ENCODE data around the gene CREB5. TPM values are rescaled to one million over a fixed set of nuclear protein-coding genes. Genes with fewer than 3 reads are reported as not detected.

CREB5 gene
- total and polyA plus RNA-seq, 4 experiments from 2014 or later: not detected

DNA sequence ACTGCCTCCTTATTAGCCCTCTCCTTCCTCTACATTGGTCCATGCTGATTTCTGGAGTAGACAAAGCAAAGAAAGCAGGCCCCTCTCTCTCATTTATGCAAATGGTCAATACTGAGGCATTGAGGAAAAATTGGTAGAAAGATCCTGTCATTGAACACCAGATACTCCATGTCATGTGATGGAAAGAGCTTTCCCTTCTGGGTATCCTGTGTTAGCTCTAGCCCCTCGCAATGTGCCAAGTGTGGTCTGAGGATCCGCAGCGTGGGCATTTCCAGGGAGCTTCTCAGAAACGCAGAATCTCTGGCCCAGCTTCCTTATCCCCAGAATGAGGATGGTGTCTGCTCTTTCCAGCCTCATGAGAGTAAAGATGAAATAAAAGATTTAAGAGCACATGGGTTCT, 159.1 kb downstream of the CREB5 start:
- Mint-ChIP-seq H3K9me3 (peaks cover 0 to 4% (median 0%) of the 10 kb centered on the region in 8 donors), H3K4me3 (no peak overlapping the region), H3K4me1 (no peaks in the 10 kb centered on the region), H3K36me3 (no peaks in the 10 kb centered on the region), H3K27me3 (peaks cover 0 to 3% of the 10 kb centered on the region in 2 donors), H3K27ac (no peak overlapping the region)
- ChIA-PET CTCF (ENCODE audit: partially characterized antibody) (no interaction called here), POLR2A (ENCODE audit: partially characterized antibody) (no interaction called here)
- Histone ChIP-seq H3K27ac (ENCODE audit: low read depth, low read length) (no peak overlapping the region), H3K4me3 (ENCODE audit: low read length in 2 of 2) (no peak overlapping the region), H3K4me1 (ENCODE audit: insufficient read depth, low read length) (no peaks in the 10 kb centered on the region), H3K9me3 (ENCODE audit: control insufficient read depth in 1 of 2, low read length in 2 of 2) (no peaks in the 10 kb centered on the region), H3K27me3 (ENCODE audit: insufficient read depth, low read length) (no peaks in the 10 kb centered on the region), H3K36me3 (ENCODE audit: insufficient read depth, low read length) (no peaks in the 10 kb centered on the region)
- DNase-seq: no peak
- intact Hi-C loops (cut with micrococcal nuclease): no loop called here

DNA sequence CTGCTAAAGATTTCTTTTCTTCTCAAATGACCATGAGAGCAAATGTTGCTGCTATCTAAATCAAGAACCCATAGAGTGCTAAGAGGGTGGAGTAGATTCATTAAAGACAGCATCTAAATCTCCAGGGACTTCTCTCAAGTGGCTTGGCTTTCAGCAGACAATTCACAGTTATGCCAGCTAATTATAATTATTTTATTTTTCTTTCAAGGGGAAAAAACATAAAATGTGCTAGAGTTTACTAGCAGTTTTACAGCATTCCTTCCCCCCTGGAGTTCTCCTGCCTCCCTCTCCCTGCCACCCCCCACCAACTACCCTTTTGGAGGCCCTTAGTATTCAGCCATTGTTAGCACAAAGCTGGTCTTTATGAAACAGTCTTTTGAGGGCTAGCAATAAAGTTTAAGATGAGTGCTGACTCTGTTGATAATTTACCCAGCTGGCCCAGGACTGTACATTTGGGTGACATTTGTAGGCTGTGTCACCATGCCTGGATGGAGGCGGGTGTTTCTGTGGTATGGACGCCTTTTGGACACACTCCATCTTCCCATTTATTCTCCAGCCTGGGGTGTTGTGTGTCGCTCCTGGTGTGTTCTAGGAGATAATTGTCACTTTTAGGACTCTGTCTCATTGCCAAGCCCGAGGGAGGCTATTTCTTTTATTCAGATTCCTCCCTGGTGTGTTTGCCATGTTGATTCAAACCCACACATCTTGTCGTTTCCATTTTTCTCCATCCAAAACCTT, 160.2 kb downstream of the CREB5 start:
- Histone ChIP-seq H3K9me3 (ENCODE audit: control insufficient read depth in 1 of 2, low read length in 2 of 2) (no peaks in the 10 kb centered on the region), H3K4me1 (ENCODE audit: insufficient read depth, low read length) (no peaks in the 10 kb centered on the region), H3K27ac (ENCODE audit: low read depth, low read length) (no peak overlapping the region), H3K36me3 (ENCODE audit: insufficient read depth, low read length) (no peaks in the 10 kb centered on the region), H3K27me3 (ENCODE audit: insufficient read depth, low read length) (no peaks in the 10 kb centered on the region), H3K4me3 (ENCODE audit: low read length in 2 of 2) (no peak overlapping the region)
- H3K4me1 Mint-ChIP-seq: no peaks in the 10 kb centered on the region
- peaks cover 0 to 3% of the 10 kb centered on the region in 2 donors for H3K27me3 Mint-ChIP-seq
- intact Hi-C loops (cut with micrococcal nuclease): no loop called here
- ChIA-PET CTCF (ENCODE audit: partially characterized antibody) (no interaction called here), POLR2A (ENCODE audit: partially characterized antibody) (no interaction called here)
- no peak for DNase-seq
- no peak overlapping the region for H3K4me3 Mint-ChIP-seq
- H3K36me3 Mint-ChIP-seq: no peaks in the 10 kb centered on the region
- H3K9me3 Mint-ChIP-seq: peaks cover 0 to 4% (median 0%) of the 10 kb centered on the region in 8 donors
- H3K27ac Mint-ChIP-seq: no peak overlapping the region

DNA sequence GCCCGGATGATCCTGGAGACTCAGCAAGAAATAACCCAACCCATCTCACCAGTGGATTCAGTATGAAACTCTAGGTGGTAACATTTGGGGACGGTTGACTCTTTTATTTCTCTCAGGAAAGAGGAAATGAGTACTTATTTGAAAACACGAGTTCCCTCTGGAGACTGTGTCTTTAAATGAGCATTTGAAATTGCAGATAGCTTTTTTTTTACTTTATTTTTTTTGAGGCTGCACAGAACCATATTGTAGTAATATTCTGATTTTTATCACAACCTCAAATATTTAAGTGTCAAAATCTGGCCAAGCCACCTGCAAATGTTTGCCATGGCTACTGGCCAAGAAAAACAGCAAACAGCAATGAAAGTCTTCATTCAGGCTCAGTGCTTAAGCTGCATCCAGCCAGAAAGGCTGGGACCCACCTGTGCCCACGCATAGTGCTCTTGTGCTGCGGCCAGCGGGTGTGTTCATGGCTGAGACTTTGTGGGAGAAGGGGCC, 160.8 kb downstream of the CREB5 start:
- CTCF ChIA-PET (ENCODE audit: partially characterized antibody): no interaction called here
- no peak overlapping the region for H3K4me3 ChIP-seq (ENCODE audit: low read length in 2 of 2)
- no peaks in the 10 kb centered on the region for H3K27me3 ChIP-seq (ENCODE audit: insufficient read depth, low read length)
- H3K4me1 ChIP-seq (ENCODE audit: insufficient read depth, low read length): no peaks in the 10 kb centered on the region
- Mint-ChIP-seq H3K4me3 (no peak overlapping the region), H3K36me3 (no peaks in the 10 kb centered on the region), H3K4me1 (no peaks in the 10 kb centered on the region), H3K27me3 (peaks cover 0 to 3% of the 10 kb centered on the region in 2 donors), H3K9me3 (peaks cover 0 to 4% (median 0%) of the 10 kb centered on the region in 8 donors), H3K27ac (no peak overlapping the region)
- POLR2A ChIA-PET (ENCODE audit: partially characterized antibody): no interaction called here
- no peak overlapping the region for H3K27ac ChIP-seq (ENCODE audit: low read depth, low read length)
- H3K9me3 ChIP-seq (ENCODE audit: control insufficient read depth in 1 of 2, low read length in 2 of 2): no peaks in the 10 kb centered on the region
- DNase-seq: no peak
- H3K36me3 ChIP-seq (ENCODE audit: insufficient read depth, low read length): no peaks in the 10 kb centered on the region
- intact Hi-C loops (cut with micrococcal nuclease): no loop called here

DNA sequence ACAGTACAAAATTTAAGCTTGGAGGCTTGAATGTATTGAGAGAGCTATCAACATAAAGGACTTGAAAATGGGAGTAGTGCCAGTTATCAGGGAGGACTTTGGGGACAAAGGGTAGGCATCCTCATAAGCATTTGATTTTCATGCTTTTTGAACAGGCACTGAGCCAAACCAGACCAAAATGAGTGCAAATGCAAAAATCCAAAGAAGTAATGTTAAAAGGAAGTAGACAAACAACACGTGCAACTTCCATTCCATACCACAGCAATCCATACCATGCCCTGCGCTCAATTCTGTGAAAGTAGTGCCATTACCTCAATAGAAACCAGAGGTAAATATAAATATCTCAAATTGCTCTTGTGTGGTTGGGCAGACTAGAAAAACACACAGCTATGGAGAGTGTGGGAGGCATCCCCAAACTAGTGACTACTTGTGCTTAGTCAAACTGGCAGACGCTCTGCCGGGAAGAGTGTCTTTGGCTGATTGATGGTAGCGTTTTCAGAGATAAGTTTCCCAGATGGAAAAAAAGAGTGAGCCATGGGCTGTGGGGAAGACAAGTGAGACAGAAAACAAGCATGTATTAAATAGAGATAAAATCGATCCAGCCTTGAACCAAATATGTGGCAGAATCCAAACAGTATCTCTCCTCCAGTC, 161.5 kb downstream of the CREB5 start:
- CTCF ChIA-PET (ENCODE audit: partially characterized antibody): no interaction called here

DNA sequence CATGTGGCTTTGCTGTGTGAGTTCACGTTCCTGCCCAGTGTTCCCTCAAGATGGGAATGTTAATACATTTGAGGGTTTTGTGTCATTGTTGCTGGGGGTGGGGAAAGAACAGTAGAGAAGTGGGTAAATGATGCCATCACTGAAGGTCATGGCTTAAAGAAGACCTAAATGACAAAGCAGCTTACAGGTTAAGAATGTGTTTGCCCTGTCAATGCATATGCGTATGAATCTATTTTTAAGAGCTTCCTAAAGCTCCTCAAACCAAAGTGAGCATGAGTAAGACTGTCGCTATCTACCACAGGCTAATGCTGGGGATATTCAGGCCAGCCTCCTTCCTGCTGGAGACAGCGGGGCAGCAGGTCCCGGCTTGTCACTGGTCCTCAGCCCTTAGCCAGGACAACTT, 162.9 kb downstream of the CREB5 start:
- H3K36me3 ChIP-seq (ENCODE audit: insufficient read depth, low read length): no peaks in the 10 kb centered on the region
- no peak overlapping the region for H3K4me3 ChIP-seq (ENCODE audit: low read length in 2 of 2)
- H3K4me1 ChIP-seq (ENCODE audit: insufficient read depth, low read length): no peaks in the 10 kb centered on the region
- no peak overlapping the region for H3K27ac Mint-ChIP-seq
- CTCF ChIA-PET (ENCODE audit: partially characterized antibody): no interaction called here
- no peak overlapping the region for H3K27ac ChIP-seq (ENCODE audit: low read depth, low read length)
- no peaks in the 10 kb centered on the region for H3K4me1 Mint-ChIP-seq
- intact Hi-C loops (cut with micrococcal nuclease): no loop called here
- no peak for DNase-seq
- H3K9me3 Mint-ChIP-seq: peaks cover 0 to 2% (median 0%) of the 10 kb centered on the region in 8 donors
- H3K27me3 ChIP-seq (ENCODE audit: insufficient read depth, low read length): no peaks in the 10 kb centered on the region
- POLR2A ChIA-PET (ENCODE audit: partially characterized antibody): no interaction called here
- H3K27me3 Mint-ChIP-seq: peaks cover 0 to 5% of the 10 kb centered on the region in 2 donors
- no peaks in the 10 kb centered on the region for H3K36me3 Mint-ChIP-seq
- H3K4me3 Mint-ChIP-seq: no peak overlapping the region
- H3K9me3 ChIP-seq (ENCODE audit: control insufficient read depth in 1 of 2, low read length in 2 of 2): no peaks in the 10 kb centered on the region

More for the DNA sequence above, 161.5 kb downstream of the CREB5 start:
- H3K27ac Mint-ChIP-seq: no peak overlapping the region
- Histone ChIP-seq H3K4me1 (ENCODE audit: insufficient read depth, low read length) (no peaks in the 10 kb centered on the region), H3K36me3 (ENCODE audit: insufficient read depth, low read length) (no peaks in the 10 kb centered on the region), H3K27me3 (ENCODE audit: insufficient read depth, low read length) (no peaks in the 10 kb centered on the region), H3K27ac (ENCODE audit: low read depth, low read length) (no peak overlapping the region), H3K9me3 (ENCODE audit: control insufficient read depth in 1 of 2, low read length in 2 of 2) (no peaks in the 10 kb centered on the region), H3K4me3 (ENCODE audit: low read length in 2 of 2) (no peak overlapping the region)
- no peaks in the 10 kb centered on the region for H3K36me3 Mint-ChIP-seq
- H3K4me3 Mint-ChIP-seq: no peak overlapping the region
- no peaks in the 10 kb centered on the region for H3K4me1 Mint-ChIP-seq
- POLR2A ChIA-PET (ENCODE audit: partially characterized antibody): no interaction called here
- DNase-seq: no peak
- H3K27me3 Mint-ChIP-seq: peaks cover 0 to 3% of the 10 kb centered on the region in 2 donors
- intact Hi-C loops (cut with micrococcal nuclease): no loop called here
- peaks cover 0 to 4% (median 0%) of the 10 kb centered on the region in 8 donors for H3K9me3 Mint-ChIP-seq

DNA sequence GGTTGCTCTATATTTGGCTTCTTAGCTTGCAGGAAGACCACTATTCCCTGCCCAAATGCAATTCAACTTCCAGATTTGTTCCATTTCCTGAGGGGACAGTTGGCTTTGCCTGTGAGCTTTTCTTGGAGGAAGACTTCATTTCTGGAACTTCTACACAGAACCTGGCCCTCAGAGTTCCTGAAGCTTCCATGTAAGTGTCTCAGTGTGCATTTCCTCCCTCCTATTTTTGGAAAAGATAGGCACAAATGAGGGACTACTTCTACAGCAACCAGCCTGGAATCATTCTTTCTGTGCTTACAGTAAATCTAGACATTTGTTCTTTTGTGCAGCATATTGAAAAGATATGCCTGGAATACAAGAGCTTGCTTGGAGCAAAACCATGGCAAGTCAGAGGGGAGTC, 164.3 kb downstream of the CREB5 start:
- CTCF ChIA-PET (ENCODE audit: partially characterized antibody): no interaction called here
- POLR2A ChIA-PET (ENCODE audit: partially characterized antibody): no interaction called here
- intact Hi-C loops (cut with micrococcal nuclease): no loop called here
- H3K4me1 ChIP-seq (ENCODE audit: insufficient read depth, low read length): no peaks in the 10 kb centered on the region
- Mint-ChIP-seq H3K27me3 (peaks cover 0 to 5% of the 10 kb centered on the region in 2 donors), H3K27ac (no peak overlapping the region), H3K4me1 (no peaks in the 10 kb centered on the region), H3K4me3 (no peak overlapping the region), H3K36me3 (no peaks in the 10 kb centered on the region), H3K9me3 (peaks cover 0 to 2% (median 0%) of the 10 kb centered on the region in 8 donors)
- H3K9me3 ChIP-seq (ENCODE audit: control insufficient read depth in 1 of 2, low read length in 2 of 2): no peaks in the 10 kb centered on the region
- H3K36me3 ChIP-seq (ENCODE audit: insufficient read depth, low read length): no peaks in the 10 kb centered on the region
- H3K27ac ChIP-seq (ENCODE audit: low read depth, low read length): no peak overlapping the region
- no peak for DNase-seq
- no peaks in the 10 kb centered on the region for H3K27me3 ChIP-seq (ENCODE audit: insufficient read depth, low read length)
- H3K4me3 ChIP-seq (ENCODE audit: low read length in 2 of 2): no peak overlapping the region

DNA sequence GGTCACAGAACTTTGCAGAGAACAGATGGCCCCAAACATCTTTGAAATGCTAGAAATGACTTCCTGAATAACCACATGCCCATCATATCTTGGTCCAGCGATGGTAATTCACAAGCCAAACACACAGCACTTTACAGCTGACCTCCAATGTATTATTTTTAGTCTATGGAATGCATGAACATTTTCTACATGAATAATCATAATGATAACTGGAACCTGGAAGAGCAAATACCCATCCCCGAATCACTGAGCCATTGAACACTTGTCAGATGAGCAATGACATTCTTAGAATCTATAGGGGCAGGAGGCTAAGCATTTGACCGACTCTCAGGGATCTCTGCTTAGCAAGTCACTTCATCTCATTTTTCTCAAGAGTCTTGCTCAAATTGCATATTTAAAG, 167.3 kb downstream of the CREB5 start:
- no peaks in the 10 kb centered on the region for H3K36me3 ChIP-seq (ENCODE audit: insufficient read depth, low read length)
- intact Hi-C loops (cut with micrococcal nuclease): no loop called here
- no peaks in the 10 kb centered on the region for H3K4me1 ChIP-seq (ENCODE audit: insufficient read depth, low read length)
- no peaks in the 10 kb centered on the region for H3K27me3 ChIP-seq (ENCODE audit: insufficient read depth, low read length)
- H3K27ac ChIP-seq (ENCODE audit: low read depth, low read length): no peak overlapping the region
- no peak overlapping the region for H3K4me3 ChIP-seq (ENCODE audit: low read length in 2 of 2)
- Mint-ChIP-seq H3K27me3 (peaks cover 0 to 11% of the 10 kb centered on the region in 2 donors), H3K9me3 (peaks cover 0 to 3% (median 0%) of the 10 kb centered on the region in 8 donors), H3K4me3 (no peak overlapping the region), H3K36me3 (no peaks in the 10 kb centered on the region), H3K4me1 (no peaks in the 10 kb centered on the region), H3K27ac (no peak overlapping the region)
- H3K9me3 ChIP-seq (ENCODE audit: control insufficient read depth in 1 of 2, low read length in 2 of 2): no peaks in the 10 kb centered on the region
- DNase-seq: no peak
- CTCF ChIA-PET (ENCODE audit: partially characterized antibody): no interaction called here
- POLR2A ChIA-PET (ENCODE audit: partially characterized antibody): no interaction called here

Measured in CD4-positive, alpha-beta memory T cell (primary cell).